ENCODE results near the gene ALPG. TPM values are rescaled to one million over a fixed set of nuclear protein-coding genes. Genes with fewer than 3 reads are reported as not detected.
"Not testable (repeated sequence)": the region's sequence is repeated elsewhere in the genome, so short reads cannot be mapped to it uniquely, and the experiment has no call there.

ALPG gene
- total RNA-seq, 1 donor from 2014 or later: not detected

- H3K27me3 Mint-ChIP-seq (ENCODE audit: low read depth): peaks cover 53% of the 10 kb centered on the region
- DNase-seq (ENCODE audit: low spot score in 2 of 2, unreplicated experiment in 2 of 2): no peak
- TF ChIP-seq, protein P1, sequence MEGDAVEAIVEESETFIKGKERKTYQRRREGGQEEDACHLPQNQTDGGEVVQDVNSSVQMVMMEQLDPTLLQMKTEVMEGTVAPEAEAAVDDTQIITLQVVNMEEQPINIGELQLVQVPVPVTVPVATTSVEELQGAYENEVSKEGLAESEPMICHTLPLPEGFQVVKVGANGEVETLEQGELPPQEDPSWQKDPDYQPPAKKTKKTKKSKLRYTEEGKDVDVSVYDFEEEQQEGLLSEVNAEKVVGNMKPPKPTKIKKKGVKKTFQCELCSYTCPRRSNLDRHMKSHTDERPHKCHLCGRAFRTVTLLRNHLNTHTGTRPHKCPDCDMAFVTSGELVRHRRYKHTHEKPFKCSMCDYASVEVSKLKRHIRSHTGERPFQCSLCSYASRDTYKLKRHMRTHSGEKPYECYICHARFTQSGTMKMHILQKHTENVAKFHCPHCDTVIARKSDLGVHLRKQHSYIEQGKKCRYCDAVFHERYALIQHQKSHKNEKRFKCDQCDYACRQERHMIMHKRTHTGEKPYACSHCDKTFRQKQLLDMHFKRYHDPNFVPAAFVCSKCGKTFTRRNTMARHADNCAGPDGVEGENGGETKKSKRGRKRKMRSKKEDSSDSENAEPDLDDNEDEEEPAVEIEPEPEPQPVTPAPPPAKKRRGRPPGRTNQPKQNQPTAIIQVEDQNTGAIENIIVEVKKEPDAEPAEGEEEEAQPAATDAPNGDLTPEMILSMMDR (IDR thresholded peaks at IDR 0.05; ENCODE audit: unreplicated experiment): no peak
- H3K27ac Mint-ChIP-seq: no peak overlapping the region
- H3K4me3 Mint-ChIP-seq: no peak overlapping the region
- H3K4me1 Mint-ChIP-seq: peaks cover 22% of the 10 kb centered on the region
- no peaks in the 10 kb centered on the region for H3K9me3 Mint-ChIP-seq
- no peaks in the 10 kb centered on the region for H3K36me3 Mint-ChIP-seq
Observed at GRCh38 chr2:232384466-232384865, 22.2 kb upstream of the ALPG start.

GRCh38 chr2:232385058-232385457 lies 21.6 kb upstream of the ALPG start:
- H3K9me3 Mint-ChIP-seq; H3K36me3 Mint-ChIP-seq; H3K4me3 Mint-ChIP-seq; DNase-seq (ENCODE audit: low spot score in 2 of 2, unreplicated experiment in 2 of 2): not testable (repeated sequence)
- Mint-ChIP-seq H3K27me3 (ENCODE audit: low read depth) (peaks cover 58% of the 10 kb centered on the region), H3K4me1 (peaks cover 22% of the 10 kb centered on the region), H3K27ac (peak overlapping the region; percentile 92)

DNA sequence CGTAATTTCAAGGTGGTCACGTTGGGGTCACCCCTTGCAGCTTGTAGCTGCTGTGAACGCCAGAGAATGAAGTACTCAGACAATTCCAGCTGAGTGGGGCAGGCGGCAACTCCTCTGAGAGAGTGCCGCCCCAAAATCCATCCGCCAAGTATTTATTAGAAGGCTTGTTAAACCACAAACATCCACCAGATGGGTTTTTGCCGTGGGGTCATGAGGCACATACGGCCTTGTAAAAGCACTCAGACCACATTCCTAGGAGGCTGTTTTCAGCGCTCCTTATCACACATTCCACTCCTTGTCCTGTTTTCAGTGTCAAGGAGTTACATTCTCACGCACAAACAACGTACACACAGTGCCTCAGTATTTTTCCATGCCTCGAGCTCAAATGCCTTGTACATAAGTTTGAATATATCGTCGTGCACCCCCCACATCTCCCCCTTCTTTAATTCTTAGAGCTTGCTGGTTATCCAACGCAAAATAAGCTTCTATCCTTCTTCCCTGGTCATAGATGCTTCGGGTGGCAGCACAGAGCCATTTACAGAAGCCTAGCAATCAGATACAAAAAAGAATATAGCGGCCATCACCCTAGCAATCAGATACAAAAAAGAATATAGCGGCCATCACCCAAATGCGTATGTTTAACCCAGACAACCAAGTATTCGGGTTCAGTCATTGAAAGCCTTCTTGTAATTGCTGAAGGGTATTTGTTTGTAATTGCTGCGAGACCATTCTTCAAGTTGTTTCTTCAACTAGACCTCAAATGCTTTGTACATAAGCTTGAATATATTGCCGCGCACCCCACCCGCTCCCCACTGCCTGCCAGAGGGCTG lies 20.8 kb upstream of the ALPG start:
- TF ChIP-seq, protein P1 (IDR thresholded peaks at IDR 0.05; ENCODE audit: unreplicated experiment): no peak
- no peak for DNase-seq (ENCODE audit: low spot score in 2 of 2, unreplicated experiment in 2 of 2)
- Mint-ChIP-seq H3K4me3 (peak overlapping the region; percentile 65), H3K4me1 (peaks cover 22% of the 10 kb centered on the region), H3K27me3 (ENCODE audit: low read depth) (peaks cover 66% of the 10 kb centered on the region), H3K9me3 (no peaks in the 10 kb centered on the region), H3K36me3 (no peaks in the 10 kb centered on the region), H3K27ac (peak overlapping the region; percentile 92)

GRCh38 chr2:232386490-232386739 lies 20.2 kb upstream of the ALPG start:
- Mint-ChIP-seq H3K36me3 (no peaks in the 10 kb centered on the region), H3K4me3 (peak overlapping the region; percentile 65), H3K4me1 (peaks cover 22% of the 10 kb centered on the region), H3K9me3 (no peaks in the 10 kb centered on the region), H3K27me3 (ENCODE audit: low read depth) (peaks cover 68% of the 10 kb centered on the region), H3K27ac (peak overlapping the region; percentile 92)
- TF ChIP-seq, protein P1 (IDR thresholded peaks at IDR 0.05; ENCODE audit: unreplicated experiment): no peak
- DNase-seq (ENCODE audit: low spot score in 2 of 2, unreplicated experiment in 2 of 2): no peak

DNA sequence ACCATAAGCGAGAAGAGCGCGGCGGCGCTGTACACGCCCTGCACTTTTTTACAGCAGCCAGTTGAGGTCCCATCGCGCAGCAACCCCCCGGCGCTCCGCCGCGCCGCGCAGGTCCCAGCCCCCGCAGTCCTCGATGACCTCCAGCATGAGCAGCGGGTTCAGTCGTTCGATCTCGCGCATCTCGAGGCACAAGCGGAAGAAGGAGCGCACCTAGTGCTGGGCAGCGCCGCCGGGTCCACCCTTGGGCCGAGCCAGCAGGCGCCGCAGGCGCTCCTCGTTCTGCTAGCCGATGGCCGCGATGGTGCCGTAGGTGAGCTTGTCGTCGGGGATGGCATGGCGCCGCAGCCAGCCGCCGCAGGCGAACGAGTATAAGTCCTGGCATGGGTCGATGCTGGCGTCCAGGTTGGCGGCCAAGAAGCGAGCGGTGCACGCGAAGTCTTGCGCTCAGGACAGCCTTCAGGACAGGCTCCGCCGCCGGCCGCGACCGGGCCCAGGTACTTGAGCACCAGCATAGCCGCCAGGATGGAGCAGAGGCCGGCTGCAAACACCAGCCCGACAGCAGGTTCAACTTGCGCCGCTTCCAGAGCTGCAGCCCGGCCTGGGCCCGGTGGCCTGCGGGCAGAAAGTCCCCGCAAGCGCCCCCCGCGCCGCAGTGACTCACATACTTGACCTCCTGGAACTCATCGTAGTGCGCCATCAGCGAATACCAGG lies 19.7 kb upstream of the ALPG start:
- Mint-ChIP-seq H3K27ac (peak overlapping the region; percentile 92), H3K27me3 (ENCODE audit: low read depth) (peaks cover 68% of the 10 kb centered on the region), H3K36me3 (no peaks in the 10 kb centered on the region), H3K4me3 (peak overlapping the region; percentile 65), H3K9me3 (no peaks in the 10 kb centered on the region), H3K4me1 (peaks cover 22% of the 10 kb centered on the region)
- DNase-seq (ENCODE audit: low spot score in 2 of 2, unreplicated experiment in 2 of 2): peak in 1 of 2 experiments; percentile 63
- TF ChIP-seq, protein P1 (IDR thresholded peaks at IDR 0.05; ENCODE audit: unreplicated experiment): no peak

DNA sequence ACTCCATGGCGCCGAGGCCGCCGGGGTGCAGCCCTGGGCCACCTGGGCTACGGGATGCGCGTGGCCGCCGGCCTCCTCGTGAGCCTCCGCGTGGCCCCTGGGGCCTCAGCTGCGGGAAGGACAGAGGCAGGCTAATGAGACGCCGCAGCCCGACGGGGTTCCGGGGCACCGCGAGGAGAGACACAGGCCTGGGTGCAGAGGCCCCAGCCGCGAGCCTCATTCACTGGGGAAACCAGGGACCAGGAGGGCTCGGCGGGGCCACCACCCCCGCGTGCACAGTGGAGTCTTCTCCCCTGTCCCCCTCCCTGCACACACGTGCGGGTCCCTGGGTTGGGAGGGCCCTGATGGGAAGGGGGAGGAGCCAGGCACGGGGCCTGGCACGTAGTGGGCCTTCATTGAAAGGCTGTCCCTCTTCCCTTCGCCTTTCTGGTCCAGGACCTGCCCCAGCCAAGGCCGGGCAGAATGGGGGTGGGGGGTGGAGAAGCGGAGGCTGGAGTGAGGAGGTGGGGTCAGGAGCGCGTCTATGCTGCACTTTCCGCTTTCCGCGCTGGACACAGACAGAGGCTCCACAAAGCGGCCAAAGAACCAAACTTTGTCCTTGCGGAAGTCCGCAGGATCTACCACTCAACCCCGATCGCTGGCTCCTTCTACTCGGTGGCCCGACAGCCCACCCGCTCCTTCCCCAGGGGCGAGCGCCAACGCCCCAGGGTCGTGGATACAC lies 19.0 kb upstream of the ALPG start:
- TF ChIP-seq, protein P1 (IDR thresholded peaks at IDR 0.05; ENCODE audit: unreplicated experiment): no peak
- H3K4me3 Mint-ChIP-seq: peak overlapping the region; percentile 65
- peaks cover 22% of the 10 kb centered on the region for H3K4me1 Mint-ChIP-seq
- no peaks in the 10 kb centered on the region for H3K9me3 Mint-ChIP-seq
- H3K27ac Mint-ChIP-seq: no peak overlapping the region
- peaks cover 68% of the 10 kb centered on the region for H3K27me3 Mint-ChIP-seq (ENCODE audit: low read depth)
- H3K36me3 Mint-ChIP-seq: no peaks in the 10 kb centered on the region
- DNase-seq (ENCODE audit: low spot score in 2 of 2, unreplicated experiment in 2 of 2): no peak

Measured in mesothelial cell of epicardium (in vitro differentiated cells).